Neural cell (in vitro differentiated cells): Measurements from ENCODE around the gene C10orf105. TPM values are rescaled to one million over a fixed set of nuclear protein-coding genes. Genes with fewer than 3 reads are reported as not detected.

Experiments
- H2AFZ ChIP-seq: fragments of 200-600, 300-800 bp; sonication (generic), shearing (Covaris generic); 2 replicates; pipeline ENCODE4 v1.6.0; 2014; ENCODE audit warnings: low read depth, mild to moderate bottlenecking, antibody characterized with exemption, low read length, moderate library complexity
- H3F3A ChIP-seq: fragments of 200-600 bp; shearing (Covaris generic); 2 replicates; pipeline ENCODE4 v1.6.1; 2016; ENCODE audit warnings: mild to moderate bottlenecking, moderate library complexity, mixed read lengths, antibody characterized with exemption, low read length; ENCODE audit not compliant: insufficient read depth, poor library complexity, severe bottlenecking
- H3K27ac ChIP-seq: fragments of 200-600, 300-800 bp; sonication (generic), shearing (Covaris generic); 2 replicates; pipeline ENCODE4 v1.5.1; 2014; ENCODE audit warnings: mild to moderate bottlenecking, low read length, moderate library complexity
- H3K27me3 ChIP-seq: fragments of 300-800, 200-600 bp; sonication (generic), shearing (Covaris generic); 2 replicates; pipeline ENCODE4 v1.6.0; 2014; ENCODE audit warnings: mild to moderate bottlenecking, low read depth, low read length, moderate library complexity; ENCODE audit not compliant: insufficient read depth
- H3K36me3 ChIP-seq: fragments of 300-800, 200-600 bp; sonication (generic), shearing (Covaris generic); 2 replicates; pipeline ENCODE4 v1.5.1; 2014; ENCODE audit warnings: mild to moderate bottlenecking, antibody characterized with exemption, low read length, moderate library complexity; ENCODE audit not compliant: insufficient read depth
- H3K4me2 ChIP-seq: fragments of 300-800, 200-600 bp; sonication (generic), shearing (Covaris generic); 2 replicates; pipeline ENCODE4 v1.6.0; 2014; ENCODE audit warnings: mild to moderate bottlenecking, low read length
- H3K4me3 ChIP-seq: fragments of 300-800, 200-600 bp; sonication (generic), shearing (Covaris generic); 2 replicates; pipeline ENCODE4 v1.5.1; 2014; ENCODE audit warnings: mild to moderate bottlenecking, low read length, moderate library complexity
- H3K79me2 ChIP-seq: fragments of 200-600 bp; shearing (Covaris generic); replicated peaks from 2 replicates; pipeline ENCODE4 v1.6.0; 2014; ENCODE audit warnings: mild to moderate bottlenecking, low read length, moderate library complexity; ENCODE audit not compliant: insufficient read depth
- H3K9ac ChIP-seq: fragments of 300-800, 200-600 bp; sonication (generic), shearing (Covaris generic); 2 replicates; pipeline ENCODE4 v1.6.1; 2016; ENCODE audit warnings: mild to moderate bottlenecking, low read length, mixed read lengths
- H3K9me2 ChIP-seq: fragments of 200-600 bp; shearing (Covaris generic); 2 replicates; pipeline ENCODE4 v1.6.1; 2016; ENCODE audit warnings: mild to moderate bottlenecking, low read length, mixed read lengths; ENCODE audit not compliant: insufficient read depth
- H3K9me3 ChIP-seq: fragments of 200-600, 300-800 bp; sonication (generic), shearing (Covaris generic); 2 replicates; pipeline ENCODE4 v1.6.1; 2016; ENCODE audit warnings: mild to moderate bottlenecking, mixed run types, low read length, moderate library complexity, mixed read lengths
- H4K20me1 ChIP-seq: fragments of 200-600 bp; shearing (Covaris generic); 2 replicates; pipeline ENCODE4 v1.6.1; 2016; ENCODE audit warnings: mild to moderate bottlenecking, mixed run types; ENCODE audit not compliant: insufficient read depth
- CTCF ChIP-seq: fragments of 450-650 bp; IDR thresholded peaks from 2 replicates; pipeline ENCODE4 v1.5.1; 2014; ENCODE audit warnings: antibody characterized with exemption, mild to moderate bottlenecking, moderate library complexity; ENCODE audit not compliant: poor library complexity, severe bottlenecking
- EP300 ChIP-seq: fragments of 450-650 bp; conservative IDR thresholded peaks from 2 replicates; pipeline ENCODE4 v1.6.1; 2014; ENCODE audit warnings: antibody characterized with exemption, mild to moderate bottlenecking, moderate library complexity; ENCODE audit not compliant: poor library complexity, severe bottlenecking
- EZH2 ChIP-seq: fragments of 200-600, 300-800 bp; shearing (Covaris generic), sonication (generic); IDR thresholded peaks from 2 replicates; pipeline ENCODE4 v1.6.1; 2014; ENCODE audit warnings: antibody characterized with exemption, low read length, borderline replicate concordance, mild to moderate bottlenecking; ENCODE audit not compliant: insufficient read depth, poor library complexity, severe bottlenecking
- MXI1 ChIP-seq: fragments of 450-650 bp; conservative IDR thresholded peaks from 2 replicates; pipeline ENCODE4 v1.6.1; 2014; ENCODE audit warnings: antibody characterized with exemption, mild to moderate bottlenecking; ENCODE audit not compliant: poor library complexity, severe bottlenecking
- POLR2AphosphoS5 ChIP-seq: IDR thresholded peaks from 2 replicates; pipeline ENCODE4 v1.6.1; 2012
- RAD21 ChIP-seq: fragments of 450-650 bp; conservative IDR thresholded peaks from 2 replicates; pipeline ENCODE4 v1.6.1; 2014; ENCODE audit warnings: antibody characterized with exemption, mild to moderate bottlenecking, moderate library complexity
- SMC3 ChIP-seq: fragments of 450-650 bp; conservative IDR thresholded peaks from 2 replicates; pipeline ENCODE4 v1.6.1; 2014; ENCODE audit warnings: antibody characterized with exemption, mild to moderate bottlenecking, moderate library complexity; ENCODE audit not compliant: poor library complexity
- TAF1 ChIP-seq: IDR thresholded peaks from 2 replicates; pipeline ENCODE4 v1.6.1; 2012; ENCODE audit warnings: low read depth
- polyA plus RNA-seq: library from polyadenylated mRNA; depleted of rRNA; stranded (reverse); fragments of >200 nt; gene quantifications from 2 replicates; pipeline ENCODE4 v1.2.3, GENCODE V29; 2014
- TF ChIP-seq, protein P1 (sequence below): IDR thresholded peaks from 2 replicates; pipeline ENCODE4 v1.6.1; 2012; ENCODE audit warnings: borderline replicate concordance

C10orf105 gene
- polyA plus RNA-seq, 1 donor from 2014 or later, result 0.11 TPM

- H3K4me2 ChIP-seq, result no peak overlapping the region
- H3K27ac ChIP-seq, result no peak overlapping the region
- no peaks in the 10 kb centered on the region for H3F3A ChIP-seq
- no peak overlapping the region for H2AFZ ChIP-seq
- H3K36me3 ChIP-seq, result no peaks in the 10 kb centered on the region
- H3K4me3 ChIP-seq, result no peak overlapping the region
- H3K9ac ChIP-seq, result no peak overlapping the region
- TF ChIP-seq CTCF (no peak), POLR2AphosphoS5 (no peak), SMC3 (no peak), TAF1 (no peak), RAD21 (no peak), EP300 (no peak), EZH2 (no peak), MXI1 (no peak)
- TF ChIP-seq, protein P1, sequence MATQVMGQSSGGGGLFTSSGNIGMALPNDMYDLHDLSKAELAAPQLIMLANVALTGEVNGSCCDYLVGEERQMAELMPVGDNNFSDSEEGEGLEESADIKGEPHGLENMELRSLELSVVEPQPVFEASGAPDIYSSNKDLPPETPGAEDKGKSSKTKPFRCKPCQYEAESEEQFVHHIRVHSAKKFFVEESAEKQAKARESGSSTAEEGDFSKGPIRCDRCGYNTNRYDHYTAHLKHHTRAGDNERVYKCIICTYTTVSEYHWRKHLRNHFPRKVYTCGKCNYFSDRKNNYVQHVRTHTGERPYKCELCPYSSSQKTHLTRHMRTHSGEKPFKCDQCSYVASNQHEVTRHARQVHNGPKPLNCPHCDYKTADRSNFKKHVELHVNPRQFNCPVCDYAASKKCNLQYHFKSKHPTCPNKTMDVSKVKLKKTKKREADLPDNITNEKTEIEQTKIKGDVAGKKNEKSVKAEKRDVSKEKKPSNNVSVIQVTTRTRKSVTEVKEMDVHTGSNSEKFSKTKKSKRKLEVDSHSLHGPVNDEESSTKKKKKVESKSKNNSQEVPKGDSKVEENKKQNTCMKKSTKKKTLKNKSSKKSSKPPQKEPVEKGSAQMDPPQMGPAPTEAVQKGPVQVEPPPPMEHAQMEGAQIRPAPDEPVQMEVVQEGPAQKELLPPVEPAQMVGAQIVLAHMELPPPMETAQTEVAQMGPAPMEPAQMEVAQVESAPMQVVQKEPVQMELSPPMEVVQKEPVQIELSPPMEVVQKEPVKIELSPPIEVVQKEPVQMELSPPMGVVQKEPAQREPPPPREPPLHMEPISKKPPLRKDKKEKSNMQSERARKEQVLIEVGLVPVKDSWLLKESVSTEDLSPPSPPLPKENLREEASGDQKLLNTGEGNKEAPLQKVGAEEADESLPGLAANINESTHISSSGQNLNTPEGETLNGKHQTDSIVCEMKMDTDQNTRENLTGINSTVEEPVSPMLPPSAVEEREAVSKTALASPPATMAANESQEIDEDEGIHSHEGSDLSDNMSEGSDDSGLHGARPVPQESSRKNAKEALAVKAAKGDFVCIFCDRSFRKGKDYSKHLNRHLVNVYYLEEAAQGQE, result no peak
- H3K27me3 ChIP-seq, result no peaks in the 10 kb centered on the region
- H3K9me2 ChIP-seq, result no peaks in the 10 kb centered on the region
- no peaks in the 10 kb centered on the region for H4K20me1 ChIP-seq
- no peaks in the 10 kb centered on the region for H3K79me2 ChIP-seq
- H3K9me3 ChIP-seq, result no peaks in the 10 kb centered on the region
These were observed 47.3 kb upstream of the C10orf105 start for GRCh38 chr10:71766717-71767419.

DNA sequence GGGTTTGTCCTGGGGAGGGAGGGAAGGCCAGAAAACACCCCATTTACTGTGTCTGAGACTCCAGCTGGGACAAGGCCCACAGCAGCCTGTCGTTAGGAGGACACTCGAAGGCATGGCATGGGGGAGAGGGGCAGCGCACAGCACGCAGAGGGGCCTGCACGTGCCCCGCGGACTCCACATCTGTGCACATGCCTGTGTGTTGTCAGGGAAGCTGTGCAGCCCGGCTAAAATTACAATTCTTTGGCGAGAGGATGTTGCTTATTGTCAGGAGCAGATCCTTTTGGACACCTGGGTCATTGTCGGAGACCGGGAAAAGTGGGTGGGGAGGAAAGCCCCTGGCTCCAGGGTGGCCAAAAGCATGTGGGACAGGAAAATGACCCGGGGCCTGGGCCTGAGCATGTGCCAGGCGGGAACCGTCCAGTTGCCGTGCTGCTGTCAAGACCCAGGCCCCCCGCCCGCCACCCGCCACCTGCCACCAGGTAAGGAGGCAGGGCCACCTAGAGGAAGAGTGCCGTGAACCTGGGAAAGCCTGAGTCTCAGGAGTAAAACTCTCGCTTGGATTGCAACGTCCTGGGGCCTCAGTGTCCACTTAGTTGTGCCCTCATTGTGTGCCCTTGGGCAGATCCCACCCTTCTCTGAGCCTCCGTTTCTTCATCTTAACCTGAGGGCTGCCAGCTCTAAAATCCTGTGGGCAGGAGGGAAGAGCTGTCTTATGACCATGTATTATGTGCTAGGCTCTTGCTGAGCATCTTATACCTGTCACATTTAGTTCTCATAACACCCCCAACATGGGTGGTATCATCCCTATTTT, 46.5 kb upstream of the C10orf105 start:
- H3K79me2 ChIP-seq, result no peaks in the 10 kb centered on the region
- H3K4me3 ChIP-seq, result no peak overlapping the region
- H2AFZ ChIP-seq, result no peak overlapping the region
- no peak overlapping the region for H3K27ac ChIP-seq
- no peaks in the 10 kb centered on the region for H3K9me3 ChIP-seq
- TF ChIP-seq EZH2, result no peak
- TF ChIP-seq POLR2AphosphoS5, result no peak
- no peak overlapping the region for H3K4me2 ChIP-seq
- no peak overlapping the region for H3K9ac ChIP-seq
- H3F3A ChIP-seq, result no peaks in the 10 kb centered on the region
- no peaks in the 10 kb centered on the region for H4K20me1 ChIP-seq
- no peaks in the 10 kb centered on the region for H3K27me3 ChIP-seq
- no peaks in the 10 kb centered on the region for H3K36me3 ChIP-seq
- H3K9me2 ChIP-seq, result no peaks in the 10 kb centered on the region
